ENCODE measurements around the gene CDIPT. TPM values are rescaled to one million over a fixed set of nuclear protein-coding genes. Genes with fewer than 3 reads are reported as not detected.
"Not testable (repeated sequence)": the region's sequence is repeated elsewhere in the genome, so short reads cannot be mapped to it uniquely, and the experiment has no call there.

CDIPT gene
- total RNA-seq, 1 donor from 2014 or later: 88.1 TPM

DNA sequence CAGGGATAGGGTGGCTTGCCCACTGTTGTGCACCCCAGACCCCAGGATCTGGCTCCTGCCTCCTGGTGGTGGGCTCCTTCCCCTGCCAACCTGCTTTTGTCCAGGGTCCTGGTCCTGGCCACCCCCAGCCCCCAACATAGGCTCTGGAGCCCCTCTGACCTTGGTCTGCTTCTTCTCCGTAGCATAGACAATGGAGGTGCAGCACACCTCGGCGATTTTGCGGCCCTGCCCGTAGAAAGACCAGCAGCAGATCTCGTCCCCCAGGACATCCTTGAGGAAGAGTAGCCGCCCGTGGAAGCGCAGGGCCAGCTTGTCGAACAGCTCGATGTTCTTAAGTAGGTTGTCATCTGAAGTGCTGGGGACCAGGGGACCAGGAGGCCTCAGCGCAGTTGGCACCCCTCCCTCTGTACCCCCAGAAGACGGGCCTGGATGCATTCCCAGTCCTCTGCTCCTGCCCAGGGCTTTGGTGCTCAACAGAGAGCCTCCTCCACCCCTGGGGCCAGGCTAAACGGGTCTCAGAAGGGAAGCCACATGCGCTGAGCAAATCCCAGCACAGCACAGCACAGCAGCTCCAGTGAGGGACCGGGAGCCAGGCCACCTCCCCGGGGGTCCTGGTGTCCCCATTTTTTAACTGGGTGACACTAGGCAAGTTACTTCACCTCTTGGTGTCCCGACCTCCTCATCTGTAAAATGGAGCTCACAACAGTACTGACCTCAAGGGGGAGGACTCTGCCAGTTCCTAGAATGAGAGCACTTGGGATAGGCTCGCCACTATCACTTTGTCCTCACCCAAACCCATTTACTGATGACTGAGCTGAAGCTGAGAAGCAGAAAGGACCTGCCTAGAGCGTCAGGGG lies 48.0 kb upstream of the CDIPT start:
- no peak for DNase-seq (ENCODE audit: low read depth)
- Mint-ChIP-seq H3K27ac (ENCODE audit: unreplicated experiment) (no peak overlapping the region), H3K27me3 (ENCODE audit: low read depth, unreplicated experiment) (no peaks in the 10 kb centered on the region), H3K4me1 (ENCODE audit: low read depth, unreplicated experiment) (no peaks in the 10 kb centered on the region), H3K9me3 (ENCODE audit: unreplicated experiment) (no peaks in the 10 kb centered on the region), H3K36me3 (ENCODE audit: low read depth, unreplicated experiment) (peaks cover 11% of the 10 kb centered on the region), H3K4me3 (ENCODE audit: unreplicated experiment) (no peak overlapping the region)
- H3K9me3 ChIP-seq (ENCODE audit: insufficient read depth, low read depth, low read length): no peaks in the 10 kb centered on the region
- no peaks in the 10 kb centered on the region for H3K27me3 ChIP-seq (ENCODE audit: insufficient read depth, low read length)
- no peaks in the 10 kb centered on the region for H3K79me2 ChIP-seq (ENCODE audit: insufficient read depth, low read length)
- H3K36me3 ChIP-seq (ENCODE audit: insufficient read depth, low read length): no peaks in the 10 kb centered on the region
- H3K4me2 ChIP-seq (ENCODE audit: low read length): no peak overlapping the region
- no peak for FAIRE-seq
- H3K27ac ChIP-seq (ENCODE audit: low read depth, low read length): no peak overlapping the region
- H3K4me3 ChIP-seq (ENCODE audit: insufficient read depth, low read depth, low read length): no peak overlapping the region
- H4K20me1 ChIP-seq (ENCODE audit: insufficient read depth, low read length): peaks cover 4% of the 10 kb centered on the region
- TF ChIP-seq, protein P1, sequence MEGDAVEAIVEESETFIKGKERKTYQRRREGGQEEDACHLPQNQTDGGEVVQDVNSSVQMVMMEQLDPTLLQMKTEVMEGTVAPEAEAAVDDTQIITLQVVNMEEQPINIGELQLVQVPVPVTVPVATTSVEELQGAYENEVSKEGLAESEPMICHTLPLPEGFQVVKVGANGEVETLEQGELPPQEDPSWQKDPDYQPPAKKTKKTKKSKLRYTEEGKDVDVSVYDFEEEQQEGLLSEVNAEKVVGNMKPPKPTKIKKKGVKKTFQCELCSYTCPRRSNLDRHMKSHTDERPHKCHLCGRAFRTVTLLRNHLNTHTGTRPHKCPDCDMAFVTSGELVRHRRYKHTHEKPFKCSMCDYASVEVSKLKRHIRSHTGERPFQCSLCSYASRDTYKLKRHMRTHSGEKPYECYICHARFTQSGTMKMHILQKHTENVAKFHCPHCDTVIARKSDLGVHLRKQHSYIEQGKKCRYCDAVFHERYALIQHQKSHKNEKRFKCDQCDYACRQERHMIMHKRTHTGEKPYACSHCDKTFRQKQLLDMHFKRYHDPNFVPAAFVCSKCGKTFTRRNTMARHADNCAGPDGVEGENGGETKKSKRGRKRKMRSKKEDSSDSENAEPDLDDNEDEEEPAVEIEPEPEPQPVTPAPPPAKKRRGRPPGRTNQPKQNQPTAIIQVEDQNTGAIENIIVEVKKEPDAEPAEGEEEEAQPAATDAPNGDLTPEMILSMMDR (IDR thresholded peaks at IDR 0.05; ENCODE audit: insufficient read depth, low read depth, low read length): no peak
- TF ChIP-seq EZH2 (IDR thresholded peaks at IDR 0.05; ENCODE audit: insufficient read depth, low read length): no peak
- H3K9ac ChIP-seq (ENCODE audit: low read length): no peak overlapping the region
- H3K4me1 ChIP-seq (ENCODE audit: insufficient read depth, low read length): peaks cover 3% of the 10 kb centered on the region
- no peak overlapping the region for H2AFZ ChIP-seq (ENCODE audit: low read depth, low read length)

GRCh38 chr16:29909851-29910250 lies 46.8 kb upstream of the CDIPT start:
- not testable (repeated sequence) for DNase-seq (ENCODE audit: low read depth); H4K20me1 ChIP-seq (ENCODE audit: insufficient read depth, low read length); H3K4me1 ChIP-seq (ENCODE audit: insufficient read depth, low read length); H3K4me1 Mint-ChIP-seq (ENCODE audit: low read depth, unreplicated experiment); H3K27ac Mint-ChIP-seq (ENCODE audit: unreplicated experiment); H3K4me3 Mint-ChIP-seq (ENCODE audit: unreplicated experiment); H3K27me3 Mint-ChIP-seq (ENCODE audit: low read depth, unreplicated experiment); H3K27ac ChIP-seq (ENCODE audit: low read depth, low read length); H3K27me3 ChIP-seq (ENCODE audit: insufficient read depth, low read length); H3K79me2 ChIP-seq (ENCODE audit: insufficient read depth, low read length); H3K4me2 ChIP-seq (ENCODE audit: low read length); H3K36me3 ChIP-seq (ENCODE audit: insufficient read depth, low read length); FAIRE-seq; H3K9ac ChIP-seq (ENCODE audit: low read length); H3K9me3 ChIP-seq (ENCODE audit: insufficient read depth, low read depth, low read length); H3K4me3 ChIP-seq (ENCODE audit: insufficient read depth, low read depth, low read length); H2AFZ ChIP-seq (ENCODE audit: low read depth, low read length); H3K9me3 Mint-ChIP-seq (ENCODE audit: unreplicated experiment)
- H3K36me3 Mint-ChIP-seq (ENCODE audit: low read depth, unreplicated experiment): peaks cover 12% of the 10 kb centered on the region

- H3K4me3 Mint-ChIP-seq (ENCODE audit: unreplicated experiment): peak overlapping the region; percentile 27
- TF ChIP-seq, protein P1 (IDR thresholded peaks at IDR 0.05; ENCODE audit: insufficient read depth, low read depth, low read length): no peak
- no peak for TF ChIP-seq EZH2 (IDR thresholded peaks at IDR 0.05; ENCODE audit: insufficient read depth, low read length)
- H3K9me3 Mint-ChIP-seq (ENCODE audit: unreplicated experiment): no peaks in the 10 kb centered on the region
- Histone ChIP-seq H3K36me3 (ENCODE audit: insufficient read depth, low read length) (peaks cover 3% of the 10 kb centered on the region), H3K27me3 (ENCODE audit: insufficient read depth, low read length) (no peaks in the 10 kb centered on the region), H3K4me2 (ENCODE audit: low read length) (no peak overlapping the region), H3K9ac (ENCODE audit: low read length) (no peak overlapping the region), H3K27ac (ENCODE audit: low read depth, low read length) (no peak overlapping the region), H2AFZ (ENCODE audit: low read depth, low read length) (no peak overlapping the region), H3K79me2 (ENCODE audit: insufficient read depth, low read length) (no peaks in the 10 kb centered on the region), H4K20me1 (ENCODE audit: insufficient read depth, low read length) (peaks cover 9% of the 10 kb centered on the region), H3K4me3 (ENCODE audit: insufficient read depth, low read depth, low read length) (no peak overlapping the region), H3K4me1 (ENCODE audit: insufficient read depth, low read length) (no peaks in the 10 kb centered on the region), H3K9me3 (ENCODE audit: insufficient read depth, low read depth, low read length) (no peaks in the 10 kb centered on the region)
- no peak overlapping the region for H3K27ac Mint-ChIP-seq (ENCODE audit: unreplicated experiment)
- DNase-seq (ENCODE audit: low read depth) (no peak), FAIRE-seq (no peak)
- H3K36me3 Mint-ChIP-seq (ENCODE audit: low read depth, unreplicated experiment): peaks cover 15% of the 10 kb centered on the region
- peaks cover 2% of the 10 kb centered on the region for H3K4me1 Mint-ChIP-seq (ENCODE audit: low read depth, unreplicated experiment)
- H3K27me3 Mint-ChIP-seq (ENCODE audit: low read depth, unreplicated experiment): no peaks in the 10 kb centered on the region
Measured at GRCh38 chr16:29909391-29909790, 46.4 kb upstream of the CDIPT start.
